ENCODE data around the gene KAT2B.

The KAT2B gene

DNA sequence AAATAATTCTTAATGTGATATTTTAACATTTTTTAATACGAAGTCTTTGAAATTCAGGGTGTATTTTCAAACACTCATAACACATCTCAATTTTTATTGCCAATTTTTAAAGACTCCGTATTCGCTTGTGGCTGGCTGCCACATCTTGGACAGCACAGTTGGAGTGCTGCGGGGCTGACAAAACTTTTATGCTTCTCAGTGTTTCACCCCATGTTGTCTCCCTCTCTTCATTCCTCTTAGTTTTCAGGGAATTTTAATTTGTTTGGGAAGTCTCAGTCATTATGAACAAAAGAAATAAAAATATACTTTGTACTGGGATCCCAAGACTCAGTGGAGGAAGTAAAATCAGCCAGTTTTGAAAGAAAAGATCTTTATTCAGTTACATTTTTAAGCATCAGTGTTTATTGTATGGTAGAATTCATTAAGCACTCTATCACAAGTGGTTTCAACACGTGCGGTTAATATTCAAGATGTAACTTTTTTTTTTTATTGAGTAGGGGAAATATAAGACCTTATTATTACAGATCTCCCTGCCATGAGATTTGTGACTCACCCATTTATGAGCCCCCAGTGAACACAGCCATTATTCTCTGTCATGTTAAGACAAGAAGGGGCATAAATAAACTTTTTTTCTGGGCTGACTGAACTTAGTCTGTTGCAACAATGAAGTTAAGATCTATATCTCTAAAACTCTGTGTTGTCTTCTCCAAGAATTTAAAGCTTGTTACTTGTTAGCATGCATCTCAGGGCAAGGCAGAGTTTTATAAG is 26.8 kb downstream of the KAT2B start:
- peaks cover 43% of the 10 kb centered on the region for H3K4me1 Mint-ChIP-seq (ENCODE audit: low read depth)
- H3K27me3 Mint-ChIP-seq: no peaks in the 10 kb centered on the region
- H3K9me3 Mint-ChIP-seq: no peaks in the 10 kb centered on the region
- H3K27ac Mint-ChIP-seq: no peak overlapping the region
- H3K36me3 Mint-ChIP-seq (ENCODE audit: low read depth): peaks cover 19% of the 10 kb centered on the region
- DNase-seq: no peak
- no peak overlapping the region for H3K4me3 Mint-ChIP-seq

DNA sequence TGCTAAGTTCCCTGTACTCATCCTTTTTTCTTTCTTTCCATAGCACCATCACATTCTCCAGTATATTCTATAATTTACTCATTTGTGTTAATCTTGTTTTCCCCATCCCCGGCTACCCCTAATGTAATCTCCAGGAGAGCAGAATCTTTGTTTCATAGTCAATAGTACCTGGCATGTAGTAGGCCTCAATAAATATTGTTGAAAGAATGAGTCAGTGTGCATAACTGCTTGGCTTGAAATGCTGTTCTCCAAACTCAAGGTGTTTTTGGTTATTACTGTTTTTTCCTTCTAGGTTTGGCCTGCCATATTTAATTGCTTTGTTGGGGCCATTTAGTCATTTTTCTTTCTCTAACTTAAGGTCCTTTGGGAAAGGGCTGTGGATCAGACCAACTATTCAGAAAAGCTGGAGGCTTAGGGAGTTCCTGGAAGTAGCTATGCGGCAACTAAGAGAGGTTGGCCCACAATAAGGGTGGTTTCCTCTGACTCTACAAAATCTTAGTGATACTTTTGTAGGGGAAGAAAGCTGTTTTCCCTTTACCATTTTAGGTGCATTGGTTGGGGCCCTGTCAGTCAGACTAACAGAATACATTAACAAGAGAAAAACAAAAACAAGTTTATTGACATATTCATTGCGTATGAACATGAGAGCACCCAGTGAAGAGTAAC is 28.4 kb downstream of the KAT2B start:
- peak overlapping the region; percentile 48 for H3K27ac Mint-ChIP-seq
- H3K4me1 Mint-ChIP-seq (ENCODE audit: low read depth): peaks cover 37% of the 10 kb centered on the region
- no peaks in the 10 kb centered on the region for H3K27me3 Mint-ChIP-seq
- no peak for DNase-seq
- peaks cover 32% of the 10 kb centered on the region for H3K36me3 Mint-ChIP-seq (ENCODE audit: low read depth)
- H3K9me3 Mint-ChIP-seq: no peaks in the 10 kb centered on the region
- no peak overlapping the region for H3K4me3 Mint-ChIP-seq

DNA sequence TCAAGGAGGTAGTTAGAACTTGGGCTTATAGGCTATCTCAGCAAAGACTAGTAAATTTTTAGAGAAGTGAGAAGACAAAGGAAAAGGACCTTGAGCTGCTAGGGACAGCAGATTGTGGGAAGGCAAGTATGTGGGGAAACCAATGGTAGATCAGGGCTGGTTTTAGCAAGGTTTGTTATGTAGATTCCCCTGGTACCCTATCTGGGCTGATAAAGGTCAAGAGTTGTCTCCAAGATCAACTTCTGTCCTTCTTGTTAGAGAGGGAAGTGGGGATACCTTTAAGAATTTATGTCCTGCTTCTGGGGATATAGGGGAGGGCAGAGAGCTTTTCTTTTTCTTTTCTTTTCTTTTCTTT is 28.9 kb downstream of the KAT2B start:
- Mint-ChIP-seq H3K9me3 (no peaks in the 10 kb centered on the region), H3K4me3 (no peak overlapping the region), H3K27me3 (no peaks in the 10 kb centered on the region), H3K36me3 (ENCODE audit: low read depth) (peaks cover 37% of the 10 kb centered on the region), H3K27ac (peak overlapping the region; percentile 48), H3K4me1 (ENCODE audit: low read depth) (peaks cover 31% of the 10 kb centered on the region)
- no peak for DNase-seq

DNA sequence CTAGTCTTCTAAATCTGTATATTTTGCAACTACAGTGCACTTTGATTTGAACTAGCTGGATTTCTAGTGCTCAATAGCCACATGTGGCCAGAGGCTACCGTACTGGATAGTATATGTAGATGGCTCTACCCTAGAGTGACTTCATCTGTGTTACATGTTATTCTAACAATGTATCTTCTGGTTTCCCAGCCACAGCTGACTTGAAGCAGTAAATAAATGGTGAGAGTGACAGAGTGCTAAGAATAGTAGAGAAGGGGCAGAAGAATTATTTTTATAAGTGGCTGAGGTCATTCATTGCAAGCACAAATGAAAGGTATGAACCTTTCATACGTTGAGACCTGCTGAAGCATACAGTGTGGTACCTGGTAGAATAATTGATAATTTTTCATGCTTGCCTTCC is 30.9 kb downstream of the KAT2B start:
- no peak overlapping the region for H3K4me3 Mint-ChIP-seq
- H3K4me1 Mint-ChIP-seq (ENCODE audit: low read depth): peaks cover 21% of the 10 kb centered on the region
- no peak for DNase-seq
- peak overlapping the region; percentile 1 for H3K27ac Mint-ChIP-seq
- H3K27me3 Mint-ChIP-seq: no peaks in the 10 kb centered on the region
- H3K9me3 Mint-ChIP-seq: no peaks in the 10 kb centered on the region
- H3K36me3 Mint-ChIP-seq (ENCODE audit: low read depth): peaks cover 48% of the 10 kb centered on the region

DNA sequence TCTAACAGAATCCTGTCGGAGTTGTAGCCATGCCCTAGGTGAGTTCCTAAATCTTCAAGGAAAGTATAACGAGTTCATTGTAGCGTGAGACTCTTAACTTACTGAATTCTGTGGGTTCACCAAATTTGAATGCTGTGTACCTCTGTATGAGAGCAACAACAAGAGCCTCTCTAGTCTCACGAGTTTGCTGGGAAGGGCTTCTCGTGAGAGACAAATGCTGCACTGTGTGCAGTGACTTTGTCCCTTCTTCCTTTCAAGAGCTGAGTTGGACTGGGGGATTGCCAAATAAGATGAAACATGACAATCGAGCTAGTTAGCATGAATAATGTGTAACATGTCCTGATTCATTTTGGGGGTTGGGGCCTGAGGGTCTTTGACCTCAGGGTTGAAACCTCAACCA is 32.2 kb downstream of the KAT2B start:
- Mint-ChIP-seq H3K27me3 (no peaks in the 10 kb centered on the region), H3K9me3 (no peaks in the 10 kb centered on the region), H3K36me3 (ENCODE audit: low read depth) (peaks cover 56% of the 10 kb centered on the region), H3K27ac (no peak overlapping the region), H3K4me3 (no peak overlapping the region), H3K4me1 (ENCODE audit: low read depth) (peaks cover 24% of the 10 kb centered on the region)
- no peak for DNase-seq

DNA sequence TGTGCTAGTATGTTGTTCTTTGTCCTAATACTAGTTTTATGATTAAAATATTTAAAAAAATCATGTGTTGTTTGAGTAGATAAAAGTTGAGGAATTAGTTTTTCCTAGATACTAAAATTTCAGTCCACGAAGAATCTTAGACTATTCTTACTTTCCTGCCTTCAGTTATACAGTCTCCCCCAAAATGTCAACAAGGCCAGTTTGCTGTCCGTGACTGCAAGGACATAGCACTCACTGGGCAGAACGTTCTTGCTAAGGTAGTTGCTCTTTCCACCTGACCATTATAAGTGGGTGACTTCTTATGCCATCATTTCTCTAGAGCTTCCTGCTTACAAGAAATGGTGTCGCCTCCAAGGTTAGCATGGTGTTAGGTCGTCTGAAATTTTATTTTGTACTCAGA is 32.8 kb downstream of the KAT2B start:
- Mint-ChIP-seq H3K27ac (no peak overlapping the region), H3K4me3 (no peak overlapping the region), H3K27me3 (no peaks in the 10 kb centered on the region), H3K4me1 (ENCODE audit: low read depth) (peaks cover 24% of the 10 kb centered on the region), H3K9me3 (no peaks in the 10 kb centered on the region), H3K36me3 (ENCODE audit: low read depth) (peaks cover 56% of the 10 kb centered on the region)
- DNase-seq: no peak

DNA sequence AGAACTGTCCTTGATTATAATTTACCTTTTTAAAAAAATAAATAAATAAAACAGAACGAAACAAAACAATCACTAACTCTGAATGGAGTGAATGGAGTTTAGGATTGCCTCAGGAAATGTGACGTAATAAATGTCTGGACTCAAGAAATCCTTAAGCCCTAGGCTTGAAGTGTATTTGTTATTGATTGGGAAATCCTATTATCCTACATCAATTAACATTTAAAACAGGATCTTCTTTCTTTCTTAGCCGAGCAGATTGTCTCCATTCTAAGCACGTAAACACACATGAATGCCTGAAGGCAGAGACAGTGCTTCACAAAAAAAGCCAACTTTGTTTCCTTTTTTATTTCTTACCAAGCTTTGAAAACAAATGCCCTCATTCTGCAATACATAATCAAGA is 33.4 kb downstream of the KAT2B start:
- Mint-ChIP-seq H3K27me3 (no peaks in the 10 kb centered on the region), H3K9me3 (no peaks in the 10 kb centered on the region), H3K36me3 (ENCODE audit: low read depth) (peaks cover 55% of the 10 kb centered on the region), H3K4me1 (ENCODE audit: low read depth) (peaks cover 18% of the 10 kb centered on the region), H3K27ac (no peak overlapping the region), H3K4me3 (no peak overlapping the region)
- DNase-seq: no peak

DNA sequence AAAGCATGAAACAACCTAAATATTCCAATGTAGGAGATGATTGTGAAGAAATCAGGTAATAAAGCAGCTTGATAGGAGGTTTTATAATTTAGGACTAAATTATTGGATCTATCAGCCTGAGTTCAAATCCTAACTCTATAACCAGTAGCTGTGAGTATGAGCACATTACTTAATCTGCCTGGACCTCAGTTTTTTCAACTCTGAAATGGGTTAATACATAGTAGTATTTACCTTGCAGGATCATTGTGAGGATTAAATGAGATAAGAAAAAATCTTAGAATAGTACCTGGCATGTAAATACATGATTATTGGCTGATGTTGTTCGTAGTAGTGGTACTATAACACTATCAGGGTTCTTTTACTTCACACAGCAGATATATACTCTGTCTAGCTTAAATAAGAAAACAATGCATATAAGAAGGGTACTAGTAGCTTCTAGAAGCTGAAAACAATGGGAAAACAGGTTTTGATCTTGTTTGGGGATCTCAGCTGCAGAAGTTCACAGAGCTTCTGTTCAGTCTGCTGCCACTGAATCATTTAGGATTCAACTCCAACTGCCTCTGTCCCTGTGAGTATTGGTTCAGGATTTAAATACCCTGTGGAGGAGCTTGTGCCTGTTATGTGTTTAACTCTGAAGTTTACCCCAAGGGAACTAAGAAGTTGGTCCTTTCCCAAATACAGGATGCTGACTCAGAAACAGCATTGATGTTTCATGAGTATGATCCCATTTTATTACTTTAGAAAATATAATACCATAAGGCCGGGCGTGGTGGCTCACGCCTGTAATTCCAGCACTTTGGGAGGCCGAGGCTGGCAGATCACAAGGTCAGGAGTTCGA is 34.2 kb downstream of the KAT2B start:
- DNase-seq: no peak
- Mint-ChIP-seq H3K4me3 (no peak overlapping the region), H3K27me3 (no peaks in the 10 kb centered on the region), H3K27ac (no peak overlapping the region), H3K9me3 (no peaks in the 10 kb centered on the region), H3K36me3 (ENCODE audit: low read depth) (peaks cover 55% of the 10 kb centered on the region), H3K4me1 (ENCODE audit: low read depth) (peaks cover 14% of the 10 kb centered on the region)

DNA sequence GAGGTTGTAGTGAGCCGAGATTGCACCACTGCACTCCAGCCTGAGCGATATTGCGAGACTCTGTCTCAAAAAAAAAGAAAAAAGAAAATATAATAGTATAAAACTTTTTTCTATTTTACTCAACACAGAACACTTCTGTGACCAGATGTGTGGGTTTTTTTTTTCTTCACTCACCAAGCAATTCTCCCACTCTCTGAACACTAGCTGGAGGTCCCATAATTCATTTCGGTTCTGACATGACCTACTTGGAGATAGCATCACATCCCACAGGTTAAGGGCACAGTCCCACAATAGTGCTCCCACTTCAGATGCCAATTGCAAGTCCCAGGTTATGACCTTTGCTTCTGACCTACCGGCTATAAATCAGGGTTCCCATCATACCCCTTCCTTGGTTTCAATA is 35.0 kb downstream of the KAT2B start:
- peaks cover 57% of the 10 kb centered on the region for H3K36me3 Mint-ChIP-seq (ENCODE audit: low read depth)
- H3K27ac Mint-ChIP-seq: no peak overlapping the region

DNA sequence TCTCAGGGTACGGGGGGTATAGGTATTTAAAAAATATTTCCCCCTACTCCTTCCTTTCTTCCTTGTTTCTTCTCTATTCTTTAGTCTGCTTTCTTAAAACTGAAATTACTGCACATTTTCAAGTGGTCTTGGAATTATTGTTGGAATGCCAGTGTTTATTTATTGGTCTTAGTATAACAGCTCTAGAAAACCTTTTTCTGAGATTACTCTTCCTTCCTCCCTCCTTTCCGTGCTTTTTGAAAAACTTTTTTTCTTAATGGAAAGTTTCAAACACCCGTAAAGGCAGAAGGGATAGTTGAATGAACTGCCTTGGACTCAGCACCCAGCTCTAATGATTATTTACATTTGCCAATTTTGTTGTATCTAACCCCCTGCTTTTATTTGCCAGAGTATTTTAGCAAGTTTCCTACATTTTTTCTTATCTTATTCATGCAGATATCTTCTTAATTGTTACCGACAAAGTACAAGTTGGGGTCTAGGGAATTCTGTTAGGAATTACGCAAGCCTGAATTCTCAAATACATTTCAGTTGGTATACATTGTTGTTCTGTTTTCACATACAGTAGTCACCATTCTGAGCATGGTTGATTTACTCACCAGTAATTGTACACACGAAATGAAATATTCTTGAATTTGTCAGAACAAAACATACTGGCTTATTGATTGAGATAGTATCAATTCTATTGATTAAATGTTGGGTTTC is 36.2 kb downstream of the KAT2B start:
- no peak overlapping the region for H3K27ac Mint-ChIP-seq
- no peaks in the 10 kb centered on the region for H3K9me3 Mint-ChIP-seq
- no peaks in the 10 kb centered on the region for H3K27me3 Mint-ChIP-seq
- peaks cover 30% of the 10 kb centered on the region for H3K4me1 Mint-ChIP-seq (ENCODE audit: low read depth)
- DNase-seq: no peak
- H3K36me3 Mint-ChIP-seq (ENCODE audit: low read depth): peaks cover 60% of the 10 kb centered on the region
- no peak overlapping the region for H3K4me3 Mint-ChIP-seq

More for the DNA sequence above, 35.0 kb downstream of the KAT2B start:
- DNase-seq: no peak
- peaks cover 19% of the 10 kb centered on the region for H3K4me1 Mint-ChIP-seq (ENCODE audit: low read depth)
- no peak overlapping the region for H3K4me3 Mint-ChIP-seq
- H3K27me3 Mint-ChIP-seq: no peaks in the 10 kb centered on the region
- no peaks in the 10 kb centered on the region for H3K9me3 Mint-ChIP-seq

DNA sequence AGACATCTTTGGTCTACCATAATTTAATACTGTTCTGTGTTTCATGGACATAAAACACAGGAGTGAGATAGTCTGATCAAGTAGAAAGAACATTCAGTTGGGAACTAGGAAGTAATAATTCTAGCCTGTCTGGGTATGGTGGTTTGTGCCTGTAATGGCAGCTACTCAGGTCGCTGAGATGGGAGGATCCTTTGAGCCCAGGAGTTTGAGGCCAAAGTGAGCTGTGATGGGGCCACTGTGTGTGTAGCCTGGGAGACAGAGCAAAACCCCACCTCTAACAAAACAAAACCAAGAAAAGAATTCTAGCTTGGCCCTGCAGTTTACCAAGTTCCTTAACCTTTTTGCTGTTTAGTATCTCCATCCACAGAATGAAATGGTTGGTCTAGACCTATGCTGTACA is 36.8 kb downstream of the KAT2B start:
- Mint-ChIP-seq H3K36me3 (ENCODE audit: low read depth) (peaks cover 54% of the 10 kb centered on the region), H3K9me3 (no peaks in the 10 kb centered on the region), H3K4me1 (ENCODE audit: low read depth) (peaks cover 30% of the 10 kb centered on the region), H3K27ac (peak overlapping the region; percentile 15), H3K4me3 (no peak overlapping the region), H3K27me3 (no peaks in the 10 kb centered on the region)
- DNase-seq: no peak

DNA sequence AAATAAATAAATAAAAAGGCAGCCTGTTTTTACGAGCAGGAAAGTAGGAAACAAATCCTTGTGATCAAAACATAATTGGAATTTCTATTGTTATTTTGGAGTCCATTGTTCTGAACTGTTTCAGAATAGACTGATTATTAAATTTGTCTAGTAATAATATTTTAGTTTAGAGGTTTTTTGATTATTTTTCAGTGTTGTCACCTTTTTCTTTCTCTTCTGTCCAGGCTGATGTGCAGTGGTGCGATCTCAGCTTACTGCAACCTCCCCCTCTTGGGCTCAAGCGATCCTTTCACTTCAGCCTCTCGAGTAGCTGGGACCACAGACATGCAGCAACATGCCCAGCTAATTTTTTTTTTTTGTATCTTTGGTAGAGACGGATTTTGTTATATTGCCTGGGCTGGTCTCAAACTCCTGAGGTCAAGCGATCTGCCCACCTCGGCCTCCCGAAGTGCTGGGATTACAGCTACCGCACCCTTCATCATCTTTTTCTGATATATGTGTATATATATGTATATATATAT is 38.0 kb downstream of the KAT2B start:
- peaks cover 48% of the 10 kb centered on the region for H3K36me3 Mint-ChIP-seq (ENCODE audit: low read depth)
- no peak overlapping the region for H3K27ac Mint-ChIP-seq
- H3K4me1 Mint-ChIP-seq (ENCODE audit: low read depth): peaks cover 30% of the 10 kb centered on the region
- H3K9me3 Mint-ChIP-seq: no peaks in the 10 kb centered on the region
- H3K4me3 Mint-ChIP-seq: no peak overlapping the region
- no peak for DNase-seq
- H3K27me3 Mint-ChIP-seq: no peaks in the 10 kb centered on the region

DNA sequence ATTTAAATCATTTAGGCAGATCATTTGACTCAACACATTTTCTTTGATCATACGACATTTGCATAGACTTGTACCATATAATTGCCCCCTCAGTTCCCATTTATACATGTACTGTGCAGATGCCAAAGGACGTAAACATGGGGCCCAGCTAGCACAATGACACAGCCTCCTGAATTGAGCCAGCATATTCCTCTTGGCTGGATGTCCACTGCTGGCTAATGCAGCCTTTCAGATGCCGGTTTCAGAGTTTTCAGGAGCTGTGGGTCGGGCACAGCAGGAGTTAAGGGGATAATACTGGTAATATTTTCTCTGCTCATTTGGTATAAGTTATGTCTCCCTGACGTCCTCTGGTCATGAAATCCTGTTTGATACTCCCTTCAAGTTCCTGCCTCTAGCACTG is 39.4 kb downstream of the KAT2B start:
- Mint-ChIP-seq H3K9me3 (no peaks in the 10 kb centered on the region), H3K4me1 (ENCODE audit: low read depth) (peaks cover 37% of the 10 kb centered on the region), H3K36me3 (ENCODE audit: low read depth) (peaks cover 43% of the 10 kb centered on the region), H3K27me3 (no peaks in the 10 kb centered on the region), H3K27ac (no peak overlapping the region), H3K4me3 (no peak overlapping the region)
- no peak for DNase-seq

DNA sequence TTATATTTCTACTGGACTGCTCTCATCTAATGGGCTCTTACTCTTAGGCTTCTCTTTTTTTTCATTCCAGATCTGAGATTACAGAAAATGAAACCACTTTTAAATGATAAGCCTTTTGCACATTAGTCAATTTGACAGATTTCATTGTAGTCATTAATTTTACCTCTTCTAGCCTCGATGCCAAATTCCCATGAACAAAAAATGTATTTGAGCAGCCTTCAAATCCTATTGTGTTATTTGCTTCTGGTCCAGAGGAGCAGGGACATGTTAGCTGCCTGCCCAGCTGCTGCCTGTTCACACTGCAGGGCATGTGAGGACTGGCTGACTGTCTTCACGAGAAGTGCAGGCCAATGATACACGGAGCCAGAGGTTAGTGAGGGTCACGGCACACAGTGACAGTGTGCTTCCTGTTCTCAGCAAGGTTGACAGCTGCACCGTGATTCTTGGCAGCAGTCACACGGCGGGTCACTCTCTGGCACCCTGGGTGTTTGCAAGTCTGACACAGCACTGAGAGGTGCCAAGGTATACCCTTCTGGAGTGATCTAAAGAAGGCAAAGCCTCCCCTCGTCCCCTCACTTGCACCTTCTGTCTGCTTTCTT is 40.8 kb downstream of the KAT2B start:
- peaks cover 40% of the 10 kb centered on the region for H3K36me3 Mint-ChIP-seq (ENCODE audit: low read depth)
- no peak for DNase-seq
- H3K27ac Mint-ChIP-seq: peak overlapping the region; percentile 55
- H3K27me3 Mint-ChIP-seq: no peaks in the 10 kb centered on the region
- H3K4me1 Mint-ChIP-seq (ENCODE audit: low read depth): peaks cover 32% of the 10 kb centered on the region
- no peak overlapping the region for H3K4me3 Mint-ChIP-seq
- H3K9me3 Mint-ChIP-seq: no peaks in the 10 kb centered on the region
